GM19193 (cell line): ENCODE data around the gene ALOX12B.
A peak's percentile ranks its signal among the peaks of the same experiment; 100 is the strongest.

Source experiments
- POLR2A ChIP-seq: IDR thresholded peaks from 4 replicates; pipeline ENCODE4 v1.6.1; 2011; ENCODE audit not compliant: insufficient read depth, insufficient read length; ENCODE audit errors: extremely low read depth

ALOX12B gene

GRCh38 chr17:8087075-8087951, at the start of gene ALOX12B:
Gene ALOX12B, minus strand, starts transcription at chr17:8087716. Its CDS starts 274 bp downstream, at chr17:8087442.
- TF ChIP-seq POLR2A: no peak

DNA sequence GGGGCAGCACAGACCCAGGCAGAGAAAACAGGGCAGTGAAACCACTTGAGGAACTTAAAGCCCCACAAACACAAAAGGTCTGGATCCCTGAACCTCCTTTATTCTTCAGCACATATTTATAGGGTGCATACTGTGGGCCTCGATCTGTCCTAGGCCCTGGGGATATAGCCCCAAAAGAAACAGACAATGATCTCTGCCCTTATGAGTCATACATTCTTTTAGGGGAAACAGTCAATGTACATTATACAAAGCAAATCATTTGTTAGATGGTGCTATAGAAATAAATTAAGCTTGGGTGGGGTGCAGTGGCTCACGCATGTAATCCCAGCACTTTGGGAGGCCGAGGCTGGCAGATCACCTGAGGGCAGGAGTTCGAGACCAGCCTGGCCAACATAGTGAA, 46.4 kb upstream of the ALOX12B start:
- TF ChIP-seq POLR2A: no peak

DNA sequence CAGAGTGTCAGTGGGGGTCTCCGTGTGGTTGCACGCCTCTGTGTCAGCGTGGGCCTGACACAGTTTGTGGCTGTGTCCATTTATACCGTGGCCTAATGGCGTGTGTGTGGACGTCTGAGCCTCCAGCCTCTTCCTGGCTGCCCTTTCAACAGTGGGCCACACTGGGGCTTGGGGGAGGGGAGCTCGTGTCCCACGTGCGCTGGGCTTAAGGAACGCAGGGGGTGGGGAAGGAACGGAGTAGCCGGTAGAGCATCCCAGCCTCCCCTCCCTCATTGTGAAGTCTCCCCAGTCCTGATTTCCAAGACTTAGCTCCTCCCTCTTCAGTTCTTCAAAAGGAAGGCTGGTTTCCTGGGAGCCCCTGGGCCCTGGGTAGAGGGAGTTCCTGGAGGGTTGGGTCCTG, 45.9 kb upstream of the ALOX12B start:
- TF ChIP-seq POLR2A: no peak

DNA sequence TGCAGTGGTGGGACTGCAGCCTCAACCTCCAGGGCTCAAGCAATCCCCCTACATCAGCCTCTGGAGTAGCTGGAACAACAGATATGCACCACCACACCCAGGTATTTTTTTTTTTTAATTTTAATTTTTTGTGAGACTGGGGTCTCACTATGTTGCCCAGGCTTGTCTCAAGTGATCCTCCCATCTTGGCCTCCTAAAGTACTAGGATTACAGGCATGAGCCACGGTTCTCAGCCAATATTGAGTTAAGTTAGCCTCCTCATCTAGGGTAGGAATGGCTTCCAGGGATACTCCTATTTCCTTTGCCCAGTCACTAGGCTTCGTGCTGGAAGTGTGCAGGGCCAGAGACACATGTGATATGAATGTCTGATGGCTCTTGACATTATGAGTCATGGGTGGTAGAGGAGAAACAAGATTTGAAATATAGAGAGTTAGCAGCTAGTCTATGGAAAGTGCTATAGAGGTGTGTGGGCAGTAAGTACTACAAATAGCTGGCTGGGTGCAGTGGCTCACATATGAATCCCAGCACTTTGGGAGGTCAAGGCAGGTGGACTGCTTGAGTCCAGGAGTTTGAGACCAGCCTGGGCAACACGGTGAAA, 44.4 kb upstream of the ALOX12B start:
- no peak for TF ChIP-seq POLR2A

DNA sequence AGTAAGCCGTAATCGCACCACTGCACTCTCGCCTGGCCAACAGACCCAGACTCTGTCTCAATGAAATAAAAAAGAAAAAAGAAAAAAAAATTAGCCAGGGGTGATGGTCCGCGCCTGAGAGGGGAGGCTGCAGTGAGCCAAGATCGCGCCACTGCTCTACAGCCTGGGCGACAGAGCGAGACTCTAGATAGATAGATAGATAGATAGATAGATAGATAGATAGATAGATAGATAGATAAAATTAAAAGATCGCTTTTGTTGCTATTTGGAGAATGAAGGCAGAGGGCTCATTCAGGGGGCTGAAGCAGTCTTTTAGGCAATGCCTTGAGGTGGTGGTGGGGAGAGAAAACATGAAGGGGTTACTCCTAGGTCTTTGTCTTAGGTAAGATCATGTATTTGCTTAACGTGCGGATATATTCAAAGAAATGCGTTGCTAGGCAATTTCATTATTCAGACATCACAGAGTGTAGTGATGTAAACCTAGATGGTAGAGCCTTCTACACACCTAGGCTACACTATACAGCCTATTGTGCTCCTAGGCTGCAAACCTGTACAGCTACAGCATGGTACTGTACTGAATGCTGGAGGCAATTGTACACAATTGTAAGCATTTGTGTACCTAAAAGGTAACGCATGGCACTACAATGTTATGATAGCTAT, 40.7 kb upstream of the ALOX12B start:
- no peak for TF ChIP-seq POLR2A

- peak; percentile 37 for TF ChIP-seq POLR2A
These were observed 39.1 kb upstream of the ALOX12B start for GRCh38 chr17:8126491-8127066.

DNA sequence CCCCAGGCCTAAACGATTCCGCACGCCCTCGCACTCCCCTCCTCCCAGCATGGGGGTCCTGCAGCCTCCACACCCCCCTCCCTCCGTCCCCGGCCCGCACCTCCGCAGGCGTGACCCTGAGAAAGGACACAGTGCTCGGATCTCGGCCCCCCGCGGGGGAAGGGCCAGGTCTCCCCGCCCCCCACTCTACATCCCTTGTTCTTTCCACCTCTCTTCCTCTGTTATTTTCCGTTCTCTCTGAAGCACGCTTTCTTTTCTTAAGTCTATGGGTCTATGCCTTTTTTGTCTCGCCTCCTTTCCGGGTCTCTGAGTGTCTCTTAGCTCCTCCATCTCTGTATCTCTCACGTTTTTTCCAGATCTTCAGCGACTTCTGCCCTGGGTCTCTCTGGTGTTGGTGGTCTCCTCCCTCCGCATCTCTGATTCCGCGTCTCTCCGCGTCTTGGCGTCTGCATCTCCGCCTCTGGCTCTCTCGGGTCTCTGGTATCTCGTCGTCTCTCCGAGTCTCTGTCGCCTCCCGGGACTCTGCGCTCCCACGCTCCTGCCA, 38.5 kb upstream of the ALOX12B start:
- TF ChIP-seq POLR2A: no peak

GRCh38 chr17:8125154-8125946, 37.8 kb upstream of the ALOX12B start:
- peak; percentile 35 for TF ChIP-seq POLR2A

DNA sequence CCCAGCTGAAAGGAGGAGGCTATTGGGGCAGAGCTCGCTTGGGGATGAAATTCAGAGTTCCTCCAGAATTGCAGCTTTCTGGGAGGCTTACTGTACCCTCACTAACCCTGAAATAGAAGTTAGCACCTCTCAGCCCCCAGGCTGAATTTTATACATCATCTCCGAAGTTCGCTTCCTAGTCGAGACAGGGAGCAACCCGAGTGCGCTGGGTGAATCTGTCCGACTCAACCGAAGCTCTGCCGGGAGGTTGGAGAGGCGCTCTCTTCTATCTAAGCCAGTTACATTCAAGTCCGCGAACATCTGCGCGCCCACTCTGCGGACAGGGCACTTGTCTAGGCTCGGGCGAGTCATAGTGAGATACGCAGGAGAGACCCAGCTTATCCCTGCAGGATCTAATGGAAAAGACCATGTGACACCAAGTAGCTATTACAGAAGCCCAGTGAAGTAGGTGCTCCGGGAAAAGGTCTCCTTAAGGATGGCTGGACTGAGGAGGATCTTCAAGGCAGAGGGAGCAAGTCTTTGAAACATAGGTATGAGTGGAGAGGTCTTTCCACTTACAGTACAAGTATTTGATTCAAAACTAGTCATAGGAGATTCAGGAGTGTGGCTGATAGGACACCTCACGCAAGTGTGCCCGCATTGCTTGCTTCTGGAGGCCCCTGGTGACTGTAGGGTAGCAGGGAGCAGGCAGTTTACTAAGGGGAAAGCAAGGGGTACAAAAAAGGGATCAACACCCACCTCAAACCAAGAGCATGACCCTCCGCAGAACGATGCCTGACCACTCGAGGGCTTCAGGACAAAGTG, 37.0 kb upstream of the ALOX12B start:
- TF ChIP-seq POLR2A: no peak

DNA sequence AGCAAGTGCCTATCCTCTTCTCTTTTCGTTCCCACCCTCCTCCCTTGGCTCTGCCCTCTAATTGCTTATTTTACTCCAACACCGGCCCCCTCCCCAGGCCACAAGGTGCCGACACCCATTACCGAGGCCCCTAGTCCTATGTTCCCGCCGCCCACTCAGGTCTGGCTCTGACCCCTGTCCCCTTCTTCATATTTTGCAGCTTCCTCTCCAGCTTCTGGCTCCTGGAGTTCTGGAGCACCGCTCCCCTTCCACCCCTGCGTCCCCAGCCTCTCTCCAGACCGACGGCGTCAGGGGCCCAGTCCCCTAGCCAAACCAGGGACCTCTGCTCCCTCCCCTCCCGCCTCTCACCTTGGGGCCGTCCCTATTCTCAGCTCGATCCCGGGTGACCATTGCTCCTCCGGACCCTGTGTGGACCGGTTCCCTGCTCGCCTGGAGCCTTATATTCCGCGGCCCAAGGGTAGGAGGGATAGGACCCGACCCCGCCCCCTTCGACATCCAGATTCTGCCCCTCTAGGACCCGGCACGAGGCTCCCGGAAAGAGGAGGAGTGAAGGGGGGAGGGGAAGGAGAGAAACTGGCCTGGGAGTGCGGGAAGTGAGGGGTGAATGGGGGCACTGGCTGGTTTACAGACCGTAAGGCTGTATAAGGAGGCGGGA, 36.3 kb upstream of the ALOX12B start, which contains the start of gene HES7:
Gene HES7, minus strand, starts transcription at position 412 of the 655 bp plus-strand sequence. Its CDS starts 22 bp downstream, at position 390.
- no peak for TF ChIP-seq POLR2A

GRCh38 chr17:8122924-8123694, 35.6 kb upstream of the ALOX12B start:
- TF ChIP-seq POLR2A: no peak

- TF ChIP-seq POLR2A: no peak
These were observed 35.0 kb upstream of the ALOX12B start for GRCh38 chr17:8122422-8122923.

DNA sequence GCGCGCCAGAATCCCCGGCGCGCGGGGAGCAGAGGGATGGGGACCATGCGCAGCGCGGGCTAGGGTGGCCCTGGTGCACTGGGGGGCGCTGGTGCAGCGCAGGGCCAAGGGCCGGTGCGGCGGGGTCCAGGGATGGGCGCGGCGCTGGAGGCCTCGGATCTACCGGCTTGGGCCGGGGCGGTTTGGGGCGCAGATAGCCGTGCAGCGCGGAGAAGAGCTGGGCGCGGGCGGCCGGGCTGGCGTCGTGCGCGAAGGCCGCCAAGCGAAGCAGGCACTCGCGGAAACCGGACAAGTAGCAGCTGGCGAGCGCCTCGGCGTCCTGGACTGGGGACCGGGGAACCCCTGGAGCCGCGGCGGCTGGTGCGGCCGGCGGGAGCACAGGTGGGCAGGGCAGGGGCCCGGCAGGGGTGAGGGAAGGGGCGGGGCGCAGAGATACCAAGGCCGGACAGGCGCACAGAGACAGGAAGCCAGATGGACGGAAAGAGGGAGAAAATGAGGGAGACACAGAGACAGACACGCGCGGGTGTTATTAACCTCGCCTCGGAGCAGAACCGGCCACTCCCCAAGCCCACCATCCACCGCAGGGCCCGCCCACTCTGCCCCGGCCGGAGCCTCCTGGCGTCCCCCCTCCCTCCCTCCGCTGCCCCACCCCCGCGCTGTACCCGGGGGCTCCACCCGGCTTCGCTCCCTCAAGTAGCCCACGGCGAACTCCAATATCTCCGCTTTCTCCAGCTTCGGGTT, 34.3 kb upstream of the ALOX12B start:
- no peak for TF ChIP-seq POLR2A
